Stomach (tissue), 4 donors: ENCODE results near the gene GPR153.

Experiments
- EP300 ChIP-seq: sonication (generic); formaldehyde crosslinking; IDR thresholded peaks from one replicate; pipeline ENCODE4 v1.6.1; 2017; ENCODE audit warnings: antibody characterized with exemption
- POLR2A ChIP-seq, 4 donors: fragments of 450-650 bp; IDR thresholded peaks; one replicate each; pipeline ENCODE4 v1.6.1; 2016; ENCODE audit warnings: antibody characterized with exemption in 4 of 4, control low read depth in 2 of 4, mild to moderate bottlenecking in 1 of 4, moderate library complexity in 1 of 4
- TF ChIP-seq, protein P1 (sequence below), 7 experiments: fragments of 450-650 bp in 4 of 7; fragments of 200-600 bp in 3 of 7; sonication (generic) in 3 of 7; IDR thresholded peaks; one replicate each; pipeline ENCODE4 v1.5.1; 2016 to 2019; ENCODE audit warnings: antibody characterized with exemption in 7 of 7, control low read depth in 2 of 7, mild to moderate bottlenecking in 1 of 7

DNA sequence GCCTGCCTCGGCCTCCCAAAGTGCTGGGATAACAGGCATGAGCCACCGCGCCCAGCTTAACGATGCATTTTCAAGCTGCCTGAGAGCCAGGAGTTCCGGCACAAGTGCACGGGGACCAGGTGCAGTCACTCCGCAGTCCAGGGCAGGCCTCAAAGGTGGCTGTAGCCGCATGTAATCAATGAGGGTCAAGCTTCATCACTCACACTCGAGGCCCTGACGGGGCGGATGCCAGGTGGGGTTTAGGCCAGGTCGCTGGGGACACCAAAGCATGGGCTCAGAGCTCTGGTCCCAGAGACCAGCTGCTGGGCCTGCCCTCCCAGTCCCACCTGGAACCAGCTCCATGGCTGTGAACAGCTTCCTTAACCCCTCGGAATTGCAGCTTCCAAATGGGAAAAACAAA, 26.1 kb upstream of the GPR153 start:
- TF ChIP-seq, protein P1, sequence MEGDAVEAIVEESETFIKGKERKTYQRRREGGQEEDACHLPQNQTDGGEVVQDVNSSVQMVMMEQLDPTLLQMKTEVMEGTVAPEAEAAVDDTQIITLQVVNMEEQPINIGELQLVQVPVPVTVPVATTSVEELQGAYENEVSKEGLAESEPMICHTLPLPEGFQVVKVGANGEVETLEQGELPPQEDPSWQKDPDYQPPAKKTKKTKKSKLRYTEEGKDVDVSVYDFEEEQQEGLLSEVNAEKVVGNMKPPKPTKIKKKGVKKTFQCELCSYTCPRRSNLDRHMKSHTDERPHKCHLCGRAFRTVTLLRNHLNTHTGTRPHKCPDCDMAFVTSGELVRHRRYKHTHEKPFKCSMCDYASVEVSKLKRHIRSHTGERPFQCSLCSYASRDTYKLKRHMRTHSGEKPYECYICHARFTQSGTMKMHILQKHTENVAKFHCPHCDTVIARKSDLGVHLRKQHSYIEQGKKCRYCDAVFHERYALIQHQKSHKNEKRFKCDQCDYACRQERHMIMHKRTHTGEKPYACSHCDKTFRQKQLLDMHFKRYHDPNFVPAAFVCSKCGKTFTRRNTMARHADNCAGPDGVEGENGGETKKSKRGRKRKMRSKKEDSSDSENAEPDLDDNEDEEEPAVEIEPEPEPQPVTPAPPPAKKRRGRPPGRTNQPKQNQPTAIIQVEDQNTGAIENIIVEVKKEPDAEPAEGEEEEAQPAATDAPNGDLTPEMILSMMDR (IDR thresholded peaks at IDR 0.05) = no peak
- TF ChIP-seq POLR2A (IDR thresholded peaks at IDR 0.05) (no peak), EP300 (no peak)
